Sigmoid colon (tissue), 3 donors: ENCODE results near the gene RAD51.

Experiments used
- CTCF ChIP-seq, 4 experiments: fragments of 450-650 bp in 3 of 4; fragments of 200-600 bp in 1 of 4; IDR thresholded peaks; one replicate each; pipeline ENCODE4 v1.5.1; 2016 to 2019; ENCODE audit warnings: antibody characterized with exemption in 4 of 4, mild to moderate bottlenecking in 3 of 4, moderate library complexity in 2 of 4
- POLR2A ChIP-seq, 2 donors: fragments of 450-650 bp; IDR thresholded peaks; one replicate each; pipeline ENCODE4 v1.6.1; 2016; ENCODE audit warnings: antibody characterized with exemption in 2 of 2, mild to moderate bottlenecking in 2 of 2, moderate library complexity in 2 of 2

- TF ChIP-seq CTCF (IDR thresholded peaks at IDR 0.05) (no peak), POLR2A (IDR thresholded peaks at IDR 0.05) (no peak)
Observed at GRCh38 chr15:40775740-40776536, 81.0 kb downstream of the RAD51 start.
